Activated gamma-delta T cell treated with Interleukin-2 at 50 U/mL for 16 hours (primary cell): ENCODE results near the gene UTP25.

Experiments used
- DNase-seq: peaks from one replicate; pipeline ENCODE4 v3.0.0-alpha.2; 2020

UTP25 gene

GRCh38 chr1:209840611-209841010 is 12.8 kb downstream of the UTP25 start:
- no peak for DNase-seq

GRCh38 chr1:209844695-209845407 is 17.1 kb downstream of the UTP25 start:
- DNase-seq = no peak

GRCh38 chr1:209845408-209845725 is 17.6 kb downstream of the UTP25 start:
- no peak for DNase-seq

GRCh38 chr1:209849388-209849787 is 21.6 kb downstream of the UTP25 start:
- no peak for DNase-seq

- DNase-seq = no peak
Measured at GRCh38 chr1:209850342-209850979, 22.7 kb downstream of the UTP25 start.

GRCh38 chr1:209853676-209854075 is 25.9 kb downstream of the UTP25 start:
- DNase-seq = no peak

GRCh38 chr1:209854196-209854595 is 26.4 kb downstream of the UTP25 start:
- no peak for DNase-seq

GRCh38 chr1:209855006-209855405 is 27.2 kb downstream of the UTP25 start:
- DNase-seq = no peak

GRCh38 chr1:209855623-209856022 is 27.9 kb downstream of the UTP25 start:
- no peak for DNase-seq

- DNase-seq = no peak
Measured at GRCh38 chr1:209858561-209859103, 30.9 kb downstream of the UTP25 start.

- DNase-seq = peak; percentile 64
Measured at GRCh38 chr1:209860293-209860881, 32.6 kb downstream of the UTP25 start.

- DNase-seq = no peak
Measured at GRCh38 chr1:209861242-209861641, 33.5 kb downstream of the UTP25 start.

- no peak for DNase-seq
Measured at GRCh38 chr1:209862391-209863356, 34.9 kb downstream of the UTP25 start.

GRCh38 chr1:209863766-209864485 is 36.2 kb downstream of the UTP25 start:
- no peak for DNase-seq

GRCh38 chr1:209866201-209866600 is 38.4 kb downstream of the UTP25 start:
- DNase-seq = no peak

GRCh38 chr1:209869291-209870149 is 41.7 kb downstream of the UTP25 start:
- DNase-seq = no peak

- DNase-seq = no peak
Measured at GRCh38 chr1:209870151-209870831, 42.5 kb downstream of the UTP25 start.

- DNase-seq = no peak
Measured at GRCh38 chr1:209871006-209871405, 43.2 kb downstream of the UTP25 start.

- no peak for DNase-seq
Measured at GRCh38 chr1:209871430-209871829, 43.7 kb downstream of the UTP25 start.

- DNase-seq = no peak
Measured at GRCh38 chr1:209873067-209873799, 45.5 kb downstream of the UTP25 start.
